Measurements from ENCODE around the gene DNASE1L3. TPM values are rescaled to one million over a fixed set of nuclear protein-coding genes. Genes with fewer than 3 reads are reported as not detected.

The DNASE1L3 gene
- total and polyA plus RNA-seq, 2 of the 13 experiments (the other 11 are each of a cell fraction or from before 2014, with no cell fraction given) = 0.86 to 1.7 TPM

DNA sequence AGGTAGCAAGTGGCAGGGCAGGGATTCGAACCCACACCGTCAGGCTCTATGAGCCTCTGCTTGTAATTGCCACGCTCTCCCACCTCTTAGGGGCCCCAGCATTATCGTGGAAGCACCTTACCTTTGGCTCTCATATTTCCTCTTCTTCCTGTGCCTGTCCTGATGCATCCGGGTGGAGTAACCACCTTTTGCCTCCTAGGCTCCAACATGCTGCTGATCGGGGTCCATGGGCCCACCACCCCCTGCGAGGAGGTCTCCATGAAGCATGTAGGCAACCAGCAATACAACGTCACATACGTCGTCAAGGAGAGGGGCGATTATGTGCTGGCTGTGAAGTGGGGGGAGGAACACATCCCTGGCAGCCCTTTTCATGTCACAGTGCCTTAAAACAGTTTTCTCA lies 40.4 kb downstream of the DNASE1L3 start (continued):
- TF ChIP-seq, protein P1, sequence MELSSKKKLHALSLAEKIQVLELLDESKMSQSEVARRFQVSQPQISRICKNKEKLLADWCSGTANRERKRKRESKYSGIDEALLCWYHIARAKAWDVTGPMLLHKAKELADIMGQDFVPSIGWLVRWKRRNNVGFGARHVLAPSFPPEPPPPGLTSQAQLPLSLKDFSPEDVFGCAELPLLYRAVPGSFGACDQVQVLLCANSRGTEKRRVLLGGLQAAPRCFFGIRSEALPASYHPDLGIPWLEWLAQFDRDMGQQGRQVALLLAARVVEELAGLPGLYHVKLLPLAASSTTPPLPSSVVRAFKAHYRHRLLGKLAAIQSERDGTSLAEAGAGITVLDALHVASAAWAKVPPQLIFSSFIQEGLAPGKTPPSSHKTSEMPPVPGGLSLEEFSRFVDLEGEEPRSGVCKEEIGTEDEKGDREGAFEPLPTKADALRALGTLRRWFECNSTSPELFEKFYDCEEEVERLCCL (CRISPR knock-in tag; IDR thresholded peaks at IDR 0.05; ENCODE audit: borderline replicate concordance) = no peak
- TF ChIP-seq ZNF577 (CRISPR knock-in tag; IDR thresholded peaks at IDR 0.05; ENCODE audit: borderline replicate concordance, low read depth) (no peak), SUZ12 (IDR thresholded peaks at IDR 0.05; ENCODE audit: low read depth, low read length) (no peak), KLF12 (CRISPR knock-in tag; IDR thresholded peaks at IDR 0.05; ENCODE audit: borderline replicate concordance) (no peak), DDIT3 (CRISPR knock-in tag; IDR thresholded peaks at IDR 0.05) (no peak), REST (IDR thresholded peaks at IDR 0.05; ENCODE audit: borderline replicate concordance in 1 of 2, low read depth in 1 of 2, low read length in 2 of 2) (no peak), RXRB (CRISPR knock-in tag; IDR thresholded peaks at IDR 0.05; ENCODE audit: borderline replicate concordance) (no peak), FOXC1 (CRISPR knock-in tag; IDR thresholded peaks at IDR 0.05; ENCODE audit: borderline replicate concordance) (no peak), NCOA2 (CRISPR knock-in tag; IDR thresholded peaks at IDR 0.05) (no peak), TEF (CRISPR knock-in tag; IDR thresholded peaks at IDR 0.05) (no peak)
- TF ChIP-seq, protein P2, sequence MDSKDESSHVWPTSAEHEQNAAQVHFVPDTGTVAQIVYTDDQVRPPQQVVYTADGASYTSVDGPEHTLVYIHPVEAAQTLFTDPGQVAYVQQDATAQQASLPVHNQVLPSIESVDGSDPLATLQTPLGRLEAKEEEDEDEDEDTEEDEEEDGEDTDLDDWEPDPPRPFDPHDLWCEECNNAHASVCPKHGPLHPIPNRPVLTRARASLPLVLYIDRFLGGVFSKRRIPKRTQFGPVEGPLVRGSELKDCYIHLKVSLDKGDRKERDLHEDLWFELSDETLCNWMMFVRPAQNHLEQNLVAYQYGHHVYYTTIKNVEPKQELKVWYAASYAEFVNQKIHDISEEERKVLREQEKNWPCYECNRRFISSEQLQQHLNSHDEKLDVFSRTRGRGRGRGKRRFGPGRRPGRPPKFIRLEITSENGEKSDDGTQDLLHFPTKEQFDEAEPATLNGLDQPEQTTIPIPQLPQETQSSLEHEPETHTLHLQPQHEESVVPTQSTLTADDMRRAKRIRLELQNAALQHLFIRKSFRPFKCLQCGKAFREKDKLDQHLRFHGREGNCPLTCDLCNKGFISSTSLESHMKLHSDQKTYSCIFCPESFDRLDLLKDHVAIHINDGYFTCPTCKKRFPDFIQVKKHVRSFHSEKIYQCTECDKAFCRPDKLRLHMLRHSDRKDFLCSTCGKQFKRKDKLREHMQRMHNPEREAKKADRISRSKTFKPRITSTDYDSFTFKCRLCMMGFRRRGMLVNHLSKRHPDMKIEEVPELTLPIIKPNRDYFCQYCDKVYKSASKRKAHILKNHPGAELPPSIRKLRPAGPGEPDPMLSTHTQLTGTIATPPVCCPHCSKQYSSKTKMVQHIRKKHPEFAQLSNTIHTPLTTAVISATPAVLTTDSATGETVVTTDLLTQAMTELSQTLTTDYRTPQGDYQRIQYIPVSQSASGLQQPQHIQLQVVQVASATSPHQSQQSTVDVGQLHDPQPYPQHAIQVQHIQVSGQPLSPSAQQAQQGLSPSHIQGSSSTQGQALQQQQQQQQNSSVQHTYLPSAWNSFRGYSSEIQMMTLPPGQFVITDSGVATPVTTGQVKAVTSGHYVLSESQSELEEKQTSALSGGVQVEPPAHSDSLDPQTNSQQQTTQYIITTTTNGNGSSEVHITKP (CRISPR knock-in tag; IDR thresholded peaks at IDR 0.05; ENCODE audit: low read depth) = no peak
